T-helper 17 cell (primary cell): ENCODE measurements around the gene MCCC1. TPM values are rescaled to one million over a fixed set of nuclear protein-coding genes. Genes with fewer than 3 reads are reported as not detected.
"Not testable (repeated sequence)": the region's sequence is repeated elsewhere in the genome, so short reads cannot be mapped to it uniquely, and the experiment has no call there.

Source experiments
- ATAC-seq: fragments of 150-1000 bp; cut with Tn5 transposase; 2 replicates; pipeline ENCODE4 v1.10.0; 2021; ENCODE audit warnings: mild to moderate bottlenecking, moderate library complexity
- DNase-seq, 3 donors: peaks; one replicate each; pipeline versions ENCODE4 v3.0.0 to v3.0.0-alpha.2; 2020 to 2021
- H3K9me3 ChIP-seq: one replicate; pipeline ENCODE4 v1.7.0; 2013; ENCODE audit warnings: low read length, mild to moderate bottlenecking; ENCODE audit not compliant: control insufficient read depth, poor library complexity, severe bottlenecking
- H3K27ac Mint-ChIP-seq: one replicate; pipeline ENCODE4 v1.8.0; 2022; ENCODE audit warnings: mild to moderate bottlenecking, moderate library complexity, mixed read lengths
- H3K27me3 Mint-ChIP-seq: one replicate; pipeline ENCODE4 v1.8.0; 2022; ENCODE audit warnings: mixed read lengths
- H3K36me3 Mint-ChIP-seq: one replicate; pipeline ENCODE4 v1.8.0; 2022; ENCODE audit warnings: low read depth, mixed read lengths
- H3K4me1 Mint-ChIP-seq: one replicate; pipeline ENCODE4 v1.8.0; 2022; ENCODE audit warnings: mild to moderate bottlenecking, mixed read lengths
- H3K4me3 Mint-ChIP-seq: one replicate; pipeline ENCODE4 v1.8.0; 2022; ENCODE audit warnings: mild to moderate bottlenecking, moderate library complexity, mixed read lengths
- total RNA-seq, 4 donors: library from RNA in 2 of 4; stranded (reverse) in 2 of 4; gene quantifications; one replicate each; pipeline ENCODE4 v1.2.3 and lab custom pipeline; 2022 to 2026

Gene MCCC1
- total RNA-seq, 2 donors from 2014 or later = 17.5 to 17.6 TPM

GRCh38 chr3:183018421-183019192 lies 80.7 kb downstream of the MCCC1 start:
- H3K36me3 Mint-ChIP-seq = peaks cover 6% of the 10 kb centered on the region
- DNase-seq (no peak), ATAC-seq (no peak)
- H3K4me3 Mint-ChIP-seq = no peak overlapping the region
- no peaks in the 10 kb centered on the region for H3K9me3 ChIP-seq
- no peak overlapping the region for H3K27ac Mint-ChIP-seq
- H3K4me1 Mint-ChIP-seq = no peaks in the 10 kb centered on the region
- no peaks in the 10 kb centered on the region for H3K27me3 Mint-ChIP-seq

GRCh38 chr3:183015185-183015584 lies 84.1 kb downstream of the MCCC1 start:
- H3K27ac Mint-ChIP-seq = no peak overlapping the region
- no peak overlapping the region for H3K4me3 Mint-ChIP-seq
- no peaks in the 10 kb centered on the region for H3K27me3 Mint-ChIP-seq
- no peaks in the 10 kb centered on the region for H3K9me3 ChIP-seq
- DNase-seq (no peak), ATAC-seq (no peak)
- H3K36me3 Mint-ChIP-seq = peaks cover 6% of the 10 kb centered on the region
- peaks cover 3% of the 10 kb centered on the region for H3K4me1 Mint-ChIP-seq

GRCh38 chr3:183013856-183014255 lies 85.4 kb downstream of the MCCC1 start:
- Mint-ChIP-seq H3K4me1 (peaks cover 3% of the 10 kb centered on the region), H3K27ac (no peak overlapping the region), H3K36me3 (peaks cover 6% of the 10 kb centered on the region), H3K4me3 (no peak overlapping the region), H3K27me3 (no peaks in the 10 kb centered on the region)
- H3K9me3 ChIP-seq = no peaks in the 10 kb centered on the region
- no peak for DNase-seq
- no peak for ATAC-seq

- DNase-seq (no peak), ATAC-seq (no peak)
- Mint-ChIP-seq H3K27ac (no peak overlapping the region), H3K27me3 (no peaks in the 10 kb centered on the region), H3K36me3 (peaks cover 6% of the 10 kb centered on the region), H3K4me1 (peaks cover 3% of the 10 kb centered on the region), H3K4me3 (no peak overlapping the region)
- no peaks in the 10 kb centered on the region for H3K9me3 ChIP-seq
Observed at GRCh38 chr3:183013074-183013473, 86.2 kb downstream of the MCCC1 start.

- Mint-ChIP-seq H3K4me3 (no peak overlapping the region), H3K27me3 (no peaks in the 10 kb centered on the region), H3K27ac (no peak overlapping the region), H3K36me3 (peaks cover 4% of the 10 kb centered on the region), H3K4me1 (peaks cover 5% of the 10 kb centered on the region)
- DNase-seq (no peak), ATAC-seq (no peak)
- no peaks in the 10 kb centered on the region for H3K9me3 ChIP-seq
Observed at GRCh38 chr3:183008800-183009199, 90.5 kb downstream of the MCCC1 start.

- H3K9me3 ChIP-seq = no peaks in the 10 kb centered on the region
- H3K4me3 Mint-ChIP-seq = no peak overlapping the region
- no peak for DNase-seq
- peaks cover 4% of the 10 kb centered on the region for H3K36me3 Mint-ChIP-seq
- H3K4me1 Mint-ChIP-seq = peaks cover 5% of the 10 kb centered on the region
- H3K27ac Mint-ChIP-seq = no peak overlapping the region
- H3K27me3 Mint-ChIP-seq = no peaks in the 10 kb centered on the region
- no peak for ATAC-seq
Observed at GRCh38 chr3:183008303-183008702, 91.0 kb downstream of the MCCC1 start.

GRCh38 chr3:183006396-183007002 lies 92.8 kb downstream of the MCCC1 start:
- Mint-ChIP-seq H3K36me3 (no peaks in the 10 kb centered on the region), H3K4me3 (no peak overlapping the region), H3K4me1 (peaks cover 2% of the 10 kb centered on the region), H3K27ac (no peak overlapping the region), H3K27me3 (no peaks in the 10 kb centered on the region)
- no peak for DNase-seq
- no peak for ATAC-seq
- H3K9me3 ChIP-seq = no peaks in the 10 kb centered on the region

GRCh38 chr3:182999767-183000166 lies 99.5 kb downstream of the MCCC1 start:
- Mint-ChIP-seq H3K4me3 (no peak overlapping the region), H3K4me1 (no peaks in the 10 kb centered on the region), H3K27ac (no peak overlapping the region), H3K36me3 (peaks cover 3% of the 10 kb centered on the region), H3K27me3 (no peaks in the 10 kb centered on the region)
- ATAC-seq = no peak
- H3K9me3 ChIP-seq = no peaks in the 10 kb centered on the region
- no peak for DNase-seq

GRCh38 chr3:182993486-182994201 lies 105.7 kb downstream of the MCCC1 start:
- not testable (repeated sequence) for H3K4me1 Mint-ChIP-seq, H3K27me3 Mint-ChIP-seq, H3K4me3 Mint-ChIP-seq, H3K9me3 ChIP-seq, ATAC-seq, H3K36me3 Mint-ChIP-seq, H3K27ac Mint-ChIP-seq, DNase-seq

GRCh38 chr3:182989566-182989965 lies 109.7 kb downstream of the MCCC1 start:
- Mint-ChIP-seq H3K27me3 (no peaks in the 10 kb centered on the region), H3K4me3 (no peak overlapping the region), H3K27ac (no peak overlapping the region), H3K36me3 (no peaks in the 10 kb centered on the region), H3K4me1 (no peaks in the 10 kb centered on the region)
- no peaks in the 10 kb centered on the region for H3K9me3 ChIP-seq
- DNase-seq (no peak), ATAC-seq (no peak)

- Mint-ChIP-seq H3K27ac (no peak overlapping the region), H3K36me3 (no peaks in the 10 kb centered on the region), H3K4me3 (no peak overlapping the region), H3K27me3 (no peaks in the 10 kb centered on the region), H3K4me1 (peaks cover 6% of the 10 kb centered on the region)
- DNase-seq (no peak), ATAC-seq (no peak)
- no peaks in the 10 kb centered on the region for H3K9me3 ChIP-seq
Observed at GRCh38 chr3:182986021-182986420, 113.3 kb downstream of the MCCC1 start.

GRCh38 chr3:182983876-182984275 lies 115.4 kb downstream of the MCCC1 start:
- H3K4me3 Mint-ChIP-seq = no peak overlapping the region

GRCh38 chr3:182981038-182981380 lies 118.3 kb downstream of the MCCC1 start:
- H3K9me3 ChIP-seq = no peaks in the 10 kb centered on the region
- ATAC-seq = no peak
- H3K4me3 Mint-ChIP-seq = no peak overlapping the region
- no peaks in the 10 kb centered on the region for H3K36me3 Mint-ChIP-seq
- no peaks in the 10 kb centered on the region for H3K27me3 Mint-ChIP-seq
- peak in 1 of 3 donors; percentile 11 for DNase-seq
- peaks cover 27% of the 10 kb centered on the region for H3K4me1 Mint-ChIP-seq
- H3K27ac Mint-ChIP-seq = no peak overlapping the region

More at GRCh38 chr3:182983876-182984275, 115.4 kb downstream of the MCCC1 start:
- Mint-ChIP-seq H3K4me1 (peaks cover 15% of the 10 kb centered on the region), H3K27ac (no peak overlapping the region), H3K36me3 (no peaks in the 10 kb centered on the region), H3K27me3 (no peaks in the 10 kb centered on the region)
- ATAC-seq (no peak), DNase-seq (no peak)
- H3K9me3 ChIP-seq = no peaks in the 10 kb centered on the region
